ENCODE measurements around the gene CUBN. TPM values are rescaled to one million over a fixed set of nuclear protein-coding genes. Genes with fewer than 3 reads are reported as not detected.
A peak's percentile ranks its signal among the peaks of the same experiment; 100 is the strongest.

The CUBN gene
- total RNA-seq, 1 donor from 2014 or later = 1.3 TPM

DNA sequence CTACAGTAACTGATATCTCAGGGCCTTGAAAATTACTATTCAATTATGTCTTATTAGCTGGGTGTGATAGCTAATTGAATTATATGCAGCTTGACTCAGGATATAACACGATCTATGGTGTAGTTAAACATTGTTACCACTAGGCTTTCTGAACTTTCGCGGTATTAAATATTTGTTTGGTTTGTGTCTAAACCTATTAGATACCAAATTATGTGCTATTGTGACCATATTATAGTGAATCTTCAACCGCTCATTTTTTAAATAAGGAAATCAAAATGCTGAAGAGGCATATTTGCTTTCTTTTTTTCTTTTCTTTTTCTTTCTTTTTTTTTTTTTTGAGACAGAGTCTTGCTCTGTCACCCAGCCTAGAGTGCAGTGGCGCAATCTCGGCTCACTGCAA lies 213.1 kb downstream of the CUBN start:
- intact Hi-C loops (cut with DNase I) = no loop called here
- DNase-seq (no peak), ATAC-seq (no peak)
- Histone ChIP-seq H3K27ac (no peak overlapping the region), H3K9me3 (no peaks in the 10 kb centered on the region), H3K36me3 (no peaks in the 10 kb centered on the region), H3K4me3 (no peak overlapping the region), H3K4me1 (no peaks in the 10 kb centered on the region), H3K27me3 (no peaks in the 10 kb centered on the region)
- TF ChIP-seq CTCF (IDR thresholded peaks at IDR 0.05) = no peak

- DNase-seq = no peak
- no peaks in the 10 kb centered on the region for H3K4me1 ChIP-seq
- no peaks in the 10 kb centered on the region for H3K9me3 ChIP-seq
- H3K4me3 ChIP-seq = no peak overlapping the region
- no peak for TF ChIP-seq CTCF (IDR thresholded peaks at IDR 0.05)
- no peak for ATAC-seq
- H3K27ac ChIP-seq = no peak overlapping the region
- no peaks in the 10 kb centered on the region for H3K36me3 ChIP-seq
- H3K27me3 ChIP-seq = no peaks in the 10 kb centered on the region
- intact Hi-C loops (cut with DNase I) = no loop called here
Observed at GRCh38 chr10:16915300-16915699, 214.3 kb downstream of the CUBN start.

- no peak overlapping the region for H3K4me3 ChIP-seq
- DNase-seq = no peak
- no peaks in the 10 kb centered on the region for H3K36me3 ChIP-seq
- no peaks in the 10 kb centered on the region for H3K9me3 ChIP-seq
- no peak for ATAC-seq
- no peak for TF ChIP-seq CTCF (IDR thresholded peaks at IDR 0.05)
- intact Hi-C loops (cut with DNase I) = no loop called here
- H3K4me1 ChIP-seq = no peaks in the 10 kb centered on the region
- no peak overlapping the region for H3K27ac ChIP-seq
- no peaks in the 10 kb centered on the region for H3K27me3 ChIP-seq
Observed at GRCh38 chr10:16913266-16913665, 216.3 kb downstream of the CUBN start.

- no peak overlapping the region for H3K27ac ChIP-seq
- no peaks in the 10 kb centered on the region for H3K27me3 ChIP-seq
- intact Hi-C loops (cut with DNase I) = no loop called here
- no peak for ATAC-seq
- DNase-seq = no peak
- no peaks in the 10 kb centered on the region for H3K9me3 ChIP-seq
- no peaks in the 10 kb centered on the region for H3K4me1 ChIP-seq
- H3K36me3 ChIP-seq = no peaks in the 10 kb centered on the region
- no peak overlapping the region for H3K4me3 ChIP-seq
- TF ChIP-seq CTCF (IDR thresholded peaks at IDR 0.05) = no peak
Observed at GRCh38 chr10:16910793-16911164, 218.8 kb downstream of the CUBN start.

DNA sequence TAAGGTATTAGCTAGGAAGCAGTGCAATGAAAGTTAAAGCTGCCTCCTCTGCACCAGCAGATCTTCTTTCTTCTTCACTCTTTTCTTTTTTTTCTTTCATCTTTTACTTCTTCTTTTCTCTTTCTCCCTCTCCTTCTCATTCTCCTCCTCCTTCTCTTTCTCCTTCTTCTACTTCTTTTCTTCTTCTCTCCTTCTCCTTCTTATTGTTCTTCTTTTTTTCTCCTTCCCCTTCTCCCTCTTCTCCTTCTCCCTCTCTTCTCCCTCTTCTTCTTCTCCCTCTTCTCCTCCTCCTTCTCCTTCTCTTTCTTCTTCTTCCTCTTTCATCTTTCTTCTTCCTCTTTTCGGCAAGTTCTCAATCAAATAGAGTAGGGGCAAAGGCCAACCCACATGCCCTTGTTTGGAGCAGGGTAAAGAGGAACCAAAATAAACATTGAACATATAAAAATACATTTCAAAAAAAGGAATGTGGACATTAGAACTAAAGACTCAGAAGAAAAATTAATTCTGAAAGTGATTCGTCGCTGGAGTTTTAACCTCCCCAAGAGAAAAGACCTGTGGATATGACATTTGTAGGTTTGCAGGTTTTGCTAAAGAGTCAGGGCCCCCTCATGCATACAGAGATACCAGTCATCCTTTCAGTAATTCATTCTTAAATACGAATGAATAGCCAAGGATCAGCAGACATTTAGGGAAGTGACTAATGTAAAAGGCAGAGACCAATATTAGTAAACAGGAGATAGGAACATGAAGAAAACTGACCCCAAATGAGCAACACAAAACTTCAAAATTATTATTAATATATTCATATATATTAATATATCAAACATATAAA lies 219.4 kb downstream of the CUBN start:
- no peak for TF ChIP-seq CTCF (IDR thresholded peaks at IDR 0.05)
- DNase-seq = no peak
- Histone ChIP-seq H3K9me3 (no peaks in the 10 kb centered on the region), H3K27ac (no peak overlapping the region), H3K4me1 (no peaks in the 10 kb centered on the region), H3K27me3 (no peaks in the 10 kb centered on the region), H3K36me3 (no peaks in the 10 kb centered on the region), H3K4me3 (no peak overlapping the region)
- intact Hi-C loops (cut with DNase I) = no loop called here
- peak; percentile 67 for ATAC-seq

Measured in upper lobe of right lung (tissue), 1 donor.